ENCODE results near the gene MBOAT1. TPM values are rescaled to one million over a fixed set of nuclear protein-coding genes. Genes with fewer than 3 reads are reported as not detected.

MBOAT1 gene
- total RNA-seq, 4 donors from 2014 or later = 17.3 to 57.0 (median 45.2) TPM

- Histone ChIP-seq H3K4me1 (no peaks in the 10 kb centered on the region), H3K4me3 (no peak overlapping the region), H3K9me3 (no peaks in the 10 kb centered on the region), H3K27ac (no peak overlapping the region), H3K27me3 (no peaks in the 10 kb centered on the region), H3K36me3 (no peaks in the 10 kb centered on the region)
- TF ChIP-seq POLR2A (IDR thresholded peaks at IDR 0.05) (no peak), CTCF (IDR thresholded peaks at IDR 0.05) (no peak)
- DNase-seq = no peak
These were observed 150.3 kb downstream of the MBOAT1 start for GRCh38 chr6:20061952-20062351.

GRCh38 chr6:20060252-20060651 is 152.0 kb downstream of the MBOAT1 start:
- TF ChIP-seq CTCF (IDR thresholded peaks at IDR 0.05) (no peak), POLR2A (IDR thresholded peaks at IDR 0.05) (no peak)
- H3K27ac ChIP-seq = no peak overlapping the region
- DNase-seq = no peak
- H3K9me3 ChIP-seq = no peaks in the 10 kb centered on the region
- H3K4me3 ChIP-seq = no peak overlapping the region
- no peaks in the 10 kb centered on the region for H3K36me3 ChIP-seq
- no peaks in the 10 kb centered on the region for H3K27me3 ChIP-seq
- H3K4me1 ChIP-seq = no peaks in the 10 kb centered on the region

- Histone ChIP-seq H3K9me3 (no peaks in the 10 kb centered on the region), H3K4me3 (no peak overlapping the region), H3K27ac (no peak overlapping the region), H3K4me1 (no peaks in the 10 kb centered on the region), H3K27me3 (no peaks in the 10 kb centered on the region), H3K36me3 (no peaks in the 10 kb centered on the region)
- DNase-seq = no peak
- no peak for TF ChIP-seq POLR2A (IDR thresholded peaks at IDR 0.05)
These were observed 153.4 kb downstream of the MBOAT1 start for GRCh38 chr6:20058912-20059311.

- Histone ChIP-seq H3K9me3 (no peaks in the 10 kb centered on the region), H3K27me3 (no peaks in the 10 kb centered on the region), H3K4me1 (no peaks in the 10 kb centered on the region), H3K27ac (no peak overlapping the region), H3K4me3 (no peak overlapping the region), H3K36me3 (no peaks in the 10 kb centered on the region)
- no peak for DNase-seq
- no peak for TF ChIP-seq POLR2A (IDR thresholded peaks at IDR 0.05)
- TF ChIP-seq CTCF (IDR thresholded peaks at IDR 0.05) = no peak
These were observed 154.0 kb downstream of the MBOAT1 start for GRCh38 chr6:20058121-20058905.

GRCh38 chr6:20056350-20056992 is 155.8 kb downstream of the MBOAT1 start:
- no peaks in the 10 kb centered on the region for H3K9me3 ChIP-seq
- H3K4me3 ChIP-seq = no peak overlapping the region
- H3K4me1 ChIP-seq = no peaks in the 10 kb centered on the region
- TF ChIP-seq CTCF (IDR thresholded peaks at IDR 0.05) = peak in 4 of 6 experiments; percentile 16 to 51 (median 47)
- TF ChIP-seq POLR2A (IDR thresholded peaks at IDR 0.05) = no peak
- H3K36me3 ChIP-seq = no peaks in the 10 kb centered on the region
- no peak overlapping the region for H3K27ac ChIP-seq
- no peaks in the 10 kb centered on the region for H3K27me3 ChIP-seq
- DNase-seq = no peak

GRCh38 chr6:20055916-20056315 is 156.4 kb downstream of the MBOAT1 start:
- no peaks in the 10 kb centered on the region for H3K9me3 ChIP-seq
- DNase-seq = no peak

More at GRCh38 chr6:20055916-20056315, 156.4 kb downstream of the MBOAT1 start:
- Histone ChIP-seq H3K36me3 (no peaks in the 10 kb centered on the region), H3K4me1 (no peaks in the 10 kb centered on the region), H3K4me3 (no peak overlapping the region), H3K27me3 (no peaks in the 10 kb centered on the region), H3K27ac (no peak overlapping the region)
- TF ChIP-seq POLR2A (IDR thresholded peaks at IDR 0.05) (no peak), CTCF (IDR thresholded peaks at IDR 0.05) (no peak)

Measured in Peyer's patch (tissue), 4 donors.